ENCODE measurements around the gene JTB.
A peak's percentile ranks its signal among the peaks of the same experiment; 100 is the strongest.

The JTB gene

GRCh38 chr1:153976819-153977249 lies 640 bp downstream of the JTB start:
- peaks cover 56% of the 10 kb centered on the region for H3K36me3 ChIP-seq (ENCODE audit: control insufficient read depth, insufficient read depth, low read length, severe bottlenecking)
- peak; percentile 28 for DNase-seq (ENCODE audit: low read depth)
- no peaks in the 10 kb centered on the region for H3K27me3 ChIP-seq (replicated peaks; ENCODE audit: control insufficient read depth, insufficient read depth, low read length)
- H3K9me3 ChIP-seq (ENCODE audit: control insufficient read depth, low read length) = no peaks in the 10 kb centered on the region
- peaks cover 17% of the 10 kb centered on the region for H3K4me1 ChIP-seq (ENCODE audit: control insufficient read depth, insufficient read depth, low read length)
- peak overlapping the region; percentile 100 for H3K4me3 ChIP-seq (ENCODE audit: low read length)
- peak overlapping the region; percentile 100 for H3K9ac ChIP-seq (ENCODE audit: low read length)

DNA sequence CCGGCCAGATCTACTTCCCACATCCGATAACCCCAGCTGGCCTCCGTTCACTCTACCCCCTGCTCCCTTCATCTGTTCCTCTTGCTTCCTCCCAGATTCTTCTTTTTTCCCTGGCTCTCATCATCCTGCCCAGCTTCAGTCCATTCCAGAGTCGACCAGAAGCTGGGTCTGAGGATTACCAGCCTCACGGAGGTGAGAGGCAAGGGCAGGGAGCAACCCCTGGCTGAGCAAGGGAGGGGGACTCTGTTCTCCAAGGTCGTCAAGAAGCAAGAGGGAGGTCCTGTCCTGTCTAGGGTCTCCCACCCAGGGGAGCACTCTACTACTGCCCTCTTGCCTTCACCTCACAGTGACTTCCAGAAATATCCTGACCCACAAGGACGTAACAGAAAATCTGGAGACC lies 3.9 kb downstream of the JTB start:
- Histone ChIP-seq H3K4me3 (ENCODE audit: low read length) (no peak overlapping the region), H3K4me1 (ENCODE audit: control insufficient read depth, insufficient read depth, low read length) (peaks cover 17% of the 10 kb centered on the region), H3K9me3 (ENCODE audit: control insufficient read depth, low read length) (no peaks in the 10 kb centered on the region), H3K36me3 (ENCODE audit: control insufficient read depth, insufficient read depth, low read length, severe bottlenecking) (peaks cover 27% of the 10 kb centered on the region), H3K27me3 (replicated peaks; ENCODE audit: control insufficient read depth, insufficient read depth, low read length) (no peaks in the 10 kb centered on the region), H3K9ac (ENCODE audit: low read length) (no peak overlapping the region)
- DNase-seq (ENCODE audit: low read depth) = no peak

DNA sequence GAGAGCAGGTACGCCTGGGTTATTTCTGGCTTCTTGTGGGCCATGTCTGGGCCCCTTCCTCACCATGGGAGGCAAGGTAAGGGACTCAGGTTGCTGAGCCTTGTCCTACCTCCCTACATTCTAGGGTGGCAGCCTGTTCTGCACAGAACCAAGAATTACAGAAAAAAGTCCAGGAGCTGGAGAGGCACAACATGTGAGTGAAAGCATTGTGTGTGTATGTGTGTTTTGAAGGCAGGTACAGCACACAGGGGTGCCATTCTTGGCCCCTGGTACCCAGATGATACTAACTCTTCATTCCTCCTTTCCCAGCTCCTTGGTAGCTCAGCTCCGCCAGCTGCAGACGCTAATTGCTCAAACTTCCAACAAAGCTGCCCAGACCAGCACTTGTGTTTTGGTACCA lies 4.4 kb downstream of the JTB start:
- peaks cover 17% of the 10 kb centered on the region for H3K4me1 ChIP-seq (ENCODE audit: control insufficient read depth, insufficient read depth, low read length)
- H3K36me3 ChIP-seq (ENCODE audit: control insufficient read depth, insufficient read depth, low read length, severe bottlenecking) = peaks cover 24% of the 10 kb centered on the region
- no peak for DNase-seq (ENCODE audit: low read depth)
- H3K27me3 ChIP-seq (replicated peaks; ENCODE audit: control insufficient read depth, insufficient read depth, low read length) = no peaks in the 10 kb centered on the region
- H3K9ac ChIP-seq (ENCODE audit: low read length) = no peak overlapping the region
- H3K4me3 ChIP-seq (ENCODE audit: low read length) = no peak overlapping the region
- no peaks in the 10 kb centered on the region for H3K9me3 ChIP-seq (ENCODE audit: control insufficient read depth, low read length)

DNA sequence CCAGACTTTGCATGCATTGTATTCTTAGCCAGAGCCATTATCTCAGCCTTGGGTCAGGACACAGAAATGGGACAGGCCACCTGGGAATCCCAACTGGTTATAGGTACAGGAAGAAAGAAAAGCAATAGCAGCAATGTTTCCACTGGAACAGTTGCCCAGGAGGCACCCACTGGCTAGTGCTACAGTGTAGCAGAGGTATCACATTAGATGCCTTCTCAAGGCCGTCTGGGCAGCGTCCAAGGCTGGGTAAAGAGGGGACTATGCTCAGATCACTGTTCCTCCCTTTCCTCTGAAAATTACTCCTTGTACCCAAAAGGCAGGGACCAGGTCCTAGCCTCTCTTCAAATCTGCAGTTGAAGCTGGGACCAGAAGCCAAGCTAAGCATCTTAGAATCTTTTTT lies 7.1 kb downstream of the JTB start:
- Histone ChIP-seq H3K4me1 (ENCODE audit: control insufficient read depth, insufficient read depth, low read length) (peaks cover 12% of the 10 kb centered on the region), H3K27me3 (replicated peaks; ENCODE audit: control insufficient read depth, insufficient read depth, low read length) (no peaks in the 10 kb centered on the region), H3K36me3 (ENCODE audit: control insufficient read depth, insufficient read depth, low read length, severe bottlenecking) (peaks cover 17% of the 10 kb centered on the region), H3K9ac (ENCODE audit: low read length) (no peak overlapping the region), H3K4me3 (ENCODE audit: low read length) (no peak overlapping the region), H3K9me3 (ENCODE audit: control insufficient read depth, low read length) (no peaks in the 10 kb centered on the region)
- DNase-seq (ENCODE audit: low read depth) = no peak

DNA sequence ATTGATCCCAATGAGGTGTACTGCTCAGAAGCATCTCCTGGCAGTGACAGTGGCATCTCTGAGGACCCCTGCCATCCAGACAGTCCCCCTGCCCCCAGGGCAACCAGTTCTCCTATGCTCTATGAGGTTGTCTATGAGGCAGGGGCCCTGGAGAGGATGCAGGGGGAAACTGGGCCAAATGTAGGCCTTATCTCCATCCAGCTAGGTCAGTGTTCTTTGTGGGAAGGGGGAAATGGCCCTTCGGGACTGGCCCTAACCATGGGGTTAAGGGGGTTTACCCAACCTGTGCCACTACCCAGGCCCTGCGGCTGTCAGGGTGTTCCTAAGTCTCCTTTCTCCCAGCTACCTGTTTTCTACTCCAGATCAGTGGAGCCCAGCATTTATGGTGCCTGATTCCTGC lies 8.5 kb downstream of the JTB start:
- H3K27me3 ChIP-seq (replicated peaks; ENCODE audit: control insufficient read depth, insufficient read depth, low read length) = no peaks in the 10 kb centered on the region
- H3K9me3 ChIP-seq (ENCODE audit: control insufficient read depth, low read length) = no peaks in the 10 kb centered on the region
- H3K4me1 ChIP-seq (ENCODE audit: control insufficient read depth, insufficient read depth, low read length) = peaks cover 17% of the 10 kb centered on the region
- peaks cover 5% of the 10 kb centered on the region for H3K36me3 ChIP-seq (ENCODE audit: control insufficient read depth, insufficient read depth, low read length, severe bottlenecking)
- no peak overlapping the region for H3K9ac ChIP-seq (ENCODE audit: low read length)
- no peak overlapping the region for H3K4me3 ChIP-seq (ENCODE audit: low read length)
- no peak for DNase-seq (ENCODE audit: low read depth)

GRCh38 chr1:153968408-153968807 lies 9.1 kb downstream of the JTB start:
- H3K9ac ChIP-seq (ENCODE audit: low read length) = peak overlapping the region; percentile 86
- H3K36me3 ChIP-seq (ENCODE audit: control insufficient read depth, insufficient read depth, low read length, severe bottlenecking) = no peaks in the 10 kb centered on the region
- no peak for DNase-seq (ENCODE audit: low read depth)
- H3K4me1 ChIP-seq (ENCODE audit: control insufficient read depth, insufficient read depth, low read length) = peaks cover 20% of the 10 kb centered on the region
- no peaks in the 10 kb centered on the region for H3K9me3 ChIP-seq (ENCODE audit: control insufficient read depth, low read length)
- no peaks in the 10 kb centered on the region for H3K27me3 ChIP-seq (replicated peaks; ENCODE audit: control insufficient read depth, insufficient read depth, low read length)
- peak overlapping the region; percentile 89 for H3K4me3 ChIP-seq (ENCODE audit: low read length)

GRCh38 chr1:153968000-153968363 lies 9.5 kb downstream of the JTB start:
- H3K9me3 ChIP-seq (ENCODE audit: control insufficient read depth, low read length) = no peaks in the 10 kb centered on the region
- DNase-seq (ENCODE audit: low read depth) = no peak

GRCh38 chr1:153967107-153967999 lies 10.1 kb downstream of the JTB start, which contains the start of gene CREB3L4:
TSS of gene CREB3L4 (plus strand) at chr1:153967902. CDS start at chr1:153968526, 624 bp downstream.
- Histone ChIP-seq H3K9me3 (ENCODE audit: control insufficient read depth, low read length) (no peaks in the 10 kb centered on the region), H3K4me1 (ENCODE audit: control insufficient read depth, insufficient read depth, low read length) (peaks cover 28% of the 10 kb centered on the region), H3K36me3 (ENCODE audit: control insufficient read depth, insufficient read depth, low read length, severe bottlenecking) (no peaks in the 10 kb centered on the region), H3K4me3 (ENCODE audit: low read length) (peak within 1 kb of the TSS; percentile 89), H3K27me3 (replicated peaks; ENCODE audit: control insufficient read depth, insufficient read depth, low read length) (no peaks in the 10 kb centered on the region), H3K9ac (ENCODE audit: low read length) (peak within 1 kb of the TSS; percentile 86)
- peak; percentile 98 for DNase-seq (ENCODE audit: low read depth)

More at GRCh38 chr1:153968000-153968363, 9.5 kb downstream of the JTB start:
- Histone ChIP-seq H3K4me1 (ENCODE audit: control insufficient read depth, insufficient read depth, low read length) (peaks cover 21% of the 10 kb centered on the region), H3K9ac (ENCODE audit: low read length) (peak overlapping the region; percentile 86), H3K27me3 (replicated peaks; ENCODE audit: control insufficient read depth, insufficient read depth, low read length) (no peaks in the 10 kb centered on the region), H3K4me3 (ENCODE audit: low read length) (peak overlapping the region; percentile 89), H3K36me3 (ENCODE audit: control insufficient read depth, insufficient read depth, low read length, severe bottlenecking) (no peaks in the 10 kb centered on the region)

DNA sequence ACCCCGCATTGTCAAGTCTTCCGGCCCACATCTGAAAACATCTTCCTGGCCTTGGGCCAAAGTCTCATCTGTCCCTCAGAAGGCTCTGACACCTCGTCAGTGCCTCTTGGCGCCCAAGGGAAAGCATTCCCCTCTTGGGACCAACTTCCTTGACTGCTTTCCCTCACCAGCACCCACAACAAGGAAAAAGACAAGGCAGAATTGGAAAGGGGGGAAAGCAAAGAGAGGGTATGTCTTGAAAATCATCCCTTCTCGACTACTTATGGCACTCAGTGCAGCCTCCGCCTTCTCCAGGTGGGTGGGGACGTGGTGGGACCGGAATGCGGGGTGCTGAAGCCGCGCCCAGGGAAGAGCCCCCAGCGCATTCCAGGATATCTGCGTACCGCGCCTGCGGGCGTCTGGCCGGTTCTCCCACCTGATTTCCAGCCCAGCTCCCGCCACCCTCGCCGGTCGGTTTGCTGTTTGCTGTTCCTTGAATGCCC lies 13.6 kb downstream of the JTB start:
- peak; percentile 64 for DNase-seq (ENCODE audit: low read depth)

GRCh38 chr1:153963030-153963849 lies 14.2 kb downstream of the JTB start, which contains the start of gene SLC39A1:
TSS of gene SLC39A1 (minus strand) at chr1:153963537. CDS start at chr1:153962715, 822 bp downstream.
- peak within 1 kb of the TSS; percentile 87 for H3K4me3 ChIP-seq (ENCODE audit: low read length)
- DNase-seq (ENCODE audit: low read depth) = peak; percentile 99
- peaks cover 41% of the 10 kb centered on the region for H3K4me1 ChIP-seq (ENCODE audit: control insufficient read depth, insufficient read depth, low read length)
- H3K9me3 ChIP-seq (ENCODE audit: control insufficient read depth, low read length) = no peaks in the 10 kb centered on the region
- peak within 1 kb of the TSS; percentile 91 for H3K9ac ChIP-seq (ENCODE audit: low read length)
- H3K27me3 ChIP-seq (replicated peaks; ENCODE audit: control insufficient read depth, insufficient read depth, low read length) = no peaks in the 10 kb centered on the region
- H3K36me3 ChIP-seq (ENCODE audit: control insufficient read depth, insufficient read depth, low read length, severe bottlenecking) = peaks cover 10% of the 10 kb centered on the region

More for the DNA sequence above, 13.6 kb downstream of the JTB start:
- Histone ChIP-seq H3K9me3 (ENCODE audit: control insufficient read depth, low read length) (no peaks in the 10 kb centered on the region), H3K9ac (ENCODE audit: low read length) (peak overlapping the region; percentile 91), H3K4me3 (ENCODE audit: low read length) (peak overlapping the region; percentile 87), H3K36me3 (ENCODE audit: control insufficient read depth, insufficient read depth, low read length, severe bottlenecking) (peaks cover 10% of the 10 kb centered on the region), H3K4me1 (ENCODE audit: control insufficient read depth, insufficient read depth, low read length) (peaks cover 42% of the 10 kb centered on the region), H3K27me3 (replicated peaks; ENCODE audit: control insufficient read depth, insufficient read depth, low read length) (no peaks in the 10 kb centered on the region)
